NOMO-1 treated with dmso at 0.1 percent for 144 hours (cell line): ENCODE measurements around the gene CEP83.
"Not testable (repeated sequence)": the region's sequence is repeated elsewhere in the genome, so short reads cannot be mapped to it uniquely, and the experiment has no call there.

Experiments
- DNase-seq: peaks from one replicate; lab custom pipeline; 2025; ENCODE audit not compliant: unreplicated experiment; lab: John Stamatoyannopoulos, UW

The CEP83 gene

GRCh38 chr12:94380507-94380906 is 79.2 kb downstream of the CEP83 start:
- DNase-seq = no peak

GRCh38 chr12:94379479-94380113 is 80.1 kb downstream of the CEP83 start:
- DNase-seq = no peak

GRCh38 chr12:94377599-94377998 is 82.1 kb downstream of the CEP83 start:
- no peak for DNase-seq

GRCh38 chr12:94374124-94374523 is 85.5 kb downstream of the CEP83 start:
- no peak for DNase-seq

DNA sequence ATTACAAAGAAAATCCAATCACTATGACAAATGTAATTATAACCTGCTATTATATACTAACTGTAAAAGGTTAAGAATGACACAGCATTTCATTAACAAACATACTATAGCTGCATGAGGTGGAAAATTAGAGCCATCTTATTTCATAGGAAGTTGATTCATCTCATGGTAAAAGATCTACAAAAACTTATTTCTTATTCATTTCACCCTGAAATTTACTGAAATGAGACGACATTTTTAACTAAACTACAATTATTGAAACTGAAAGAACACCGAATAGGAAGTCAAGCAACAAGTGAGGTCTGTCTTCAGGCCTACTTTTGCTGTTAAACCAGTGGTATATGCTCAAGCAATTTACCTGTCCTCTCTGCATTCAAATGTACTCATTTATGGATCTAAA is 87.2 kb downstream of the CEP83 start:
- DNase-seq = no peak

DNA sequence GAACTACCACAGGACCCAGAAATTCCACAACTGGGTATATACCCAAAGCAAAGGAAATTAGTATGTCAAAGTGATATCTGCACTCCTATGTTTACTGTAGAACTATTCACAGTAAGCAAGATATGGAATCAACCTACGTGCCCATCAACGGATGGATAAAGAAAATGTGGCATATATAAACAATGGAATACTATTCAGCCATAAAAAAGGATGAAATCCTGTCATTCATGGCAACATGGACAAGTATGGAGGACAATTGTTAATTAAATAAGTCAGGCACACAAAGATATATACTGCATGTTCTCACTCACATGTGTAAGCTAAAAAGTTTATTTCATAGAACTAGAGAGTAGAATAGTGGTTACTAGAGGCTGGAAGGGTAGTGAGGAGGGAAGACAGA is 97.0 kb downstream of the CEP83 start:
- DNase-seq = no peak

DNA sequence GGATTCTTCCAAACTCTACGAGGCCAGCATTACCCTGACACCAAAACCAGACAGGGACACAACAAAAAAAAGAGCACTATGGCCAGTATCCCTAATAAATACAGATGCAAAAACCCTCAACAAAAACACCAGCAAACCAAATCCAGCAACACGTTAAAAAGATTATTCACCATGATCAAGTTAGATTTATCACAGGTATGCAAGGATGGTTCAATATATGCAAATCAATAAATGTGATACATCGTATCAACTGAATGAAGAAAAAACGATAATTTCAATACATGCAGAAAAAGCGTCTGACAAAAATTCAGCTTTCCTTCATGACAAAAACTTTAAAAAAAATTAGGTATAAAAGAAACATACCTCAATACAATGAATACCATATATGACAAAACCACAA is 99.9 kb downstream of the CEP83 start:
- DNase-seq = no peak

DNA sequence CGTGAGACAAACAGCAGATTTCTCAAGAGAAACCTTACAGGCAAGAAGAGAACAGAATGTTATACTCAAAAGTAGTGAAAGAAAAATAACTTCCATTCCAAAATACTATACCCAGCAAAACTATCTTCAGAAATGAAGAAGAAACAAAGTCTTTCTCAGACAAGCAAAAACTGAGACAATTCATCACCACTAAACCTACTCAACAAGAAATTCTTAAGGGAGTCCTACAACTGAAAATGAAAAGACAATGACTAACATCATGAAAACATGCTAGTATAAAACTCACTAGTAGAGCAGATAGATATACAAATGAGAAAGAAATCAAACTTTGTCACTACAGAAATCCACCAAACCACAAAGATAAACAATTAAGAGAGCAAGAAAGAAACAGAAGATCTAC is 106.5 kb downstream of the CEP83 start:
- DNase-seq = no peak

- no peak for DNase-seq
Observed at GRCh38 chr12:94340573-94340972, 119.1 kb downstream of the CEP83 start.

- no peak for DNase-seq
Observed at GRCh38 chr12:94338006-94338794, 121.5 kb downstream of the CEP83 start.

- peak; percentile 51 for DNase-seq
Observed at GRCh38 chr12:94336211-94336925, 123.3 kb downstream of the CEP83 start.

- DNase-seq = no peak
Observed at GRCh38 chr12:94333396-94333795, 126.3 kb downstream of the CEP83 start.

DNA sequence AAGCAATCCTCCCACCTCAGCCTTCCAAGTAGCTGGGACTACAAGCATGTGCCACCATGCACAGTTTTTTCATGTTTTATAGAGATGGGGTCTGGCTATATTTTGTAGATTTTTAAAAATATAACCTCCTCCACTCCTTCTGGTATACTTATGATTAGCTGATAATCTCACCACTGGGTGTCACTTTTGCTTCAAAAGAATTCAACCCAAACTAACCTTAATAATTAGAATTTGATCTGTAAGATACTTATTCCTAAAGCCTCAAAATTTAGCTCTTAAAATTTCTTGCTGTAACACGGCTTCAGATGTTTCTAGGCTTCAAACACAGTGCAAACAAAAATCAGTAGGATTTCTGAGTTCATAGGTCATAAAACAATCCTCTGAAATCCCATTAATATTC is 130.3 kb downstream of the CEP83 start:
- DNase-seq = no peak

GRCh38 chr12:94327809-94328208 is 131.9 kb downstream of the CEP83 start:
- DNase-seq = no peak

DNA sequence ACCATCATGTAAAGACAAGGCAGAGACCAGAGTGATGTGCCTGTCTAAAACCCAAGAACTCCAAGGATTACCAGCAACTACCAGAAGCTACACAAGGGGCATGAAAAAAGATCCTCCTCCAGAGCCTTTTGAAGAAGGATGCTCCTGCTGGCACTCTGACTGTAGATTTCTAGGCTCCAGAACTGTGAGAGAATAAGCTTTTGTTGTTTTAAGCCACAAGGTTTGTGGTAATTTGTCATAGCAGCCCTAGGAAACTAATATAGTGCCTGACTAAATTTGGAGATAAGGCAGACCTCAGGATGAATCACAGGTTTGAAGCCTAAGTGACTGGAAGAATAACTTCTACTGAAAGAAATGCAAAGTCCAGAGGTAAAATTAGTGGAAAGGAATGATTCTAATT is 132.9 kb downstream of the CEP83 start:
- no peak for DNase-seq

DNA sequence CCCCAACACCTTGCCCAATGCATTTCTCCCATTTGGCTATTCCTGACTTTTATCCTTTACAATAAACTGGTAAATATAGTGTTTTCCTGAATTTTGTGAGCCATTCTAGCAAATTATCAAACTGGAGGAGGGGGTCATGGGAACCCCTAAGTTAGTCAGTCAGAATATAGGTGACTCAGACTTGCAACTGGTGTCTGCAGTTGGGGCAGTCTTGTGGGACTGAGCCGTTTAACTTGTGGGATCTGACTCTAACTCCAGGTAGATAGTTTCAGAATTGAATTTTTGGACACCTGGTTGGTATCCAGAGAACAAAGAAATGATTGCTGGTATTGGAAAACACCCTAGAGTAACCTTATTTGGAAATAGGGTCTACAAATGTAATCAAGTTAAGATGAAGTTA is 133.4 kb downstream of the CEP83 start:
- no peak for DNase-seq

- no peak for DNase-seq
Observed at GRCh38 chr12:94322346-94322745, 137.3 kb downstream of the CEP83 start.

DNA sequence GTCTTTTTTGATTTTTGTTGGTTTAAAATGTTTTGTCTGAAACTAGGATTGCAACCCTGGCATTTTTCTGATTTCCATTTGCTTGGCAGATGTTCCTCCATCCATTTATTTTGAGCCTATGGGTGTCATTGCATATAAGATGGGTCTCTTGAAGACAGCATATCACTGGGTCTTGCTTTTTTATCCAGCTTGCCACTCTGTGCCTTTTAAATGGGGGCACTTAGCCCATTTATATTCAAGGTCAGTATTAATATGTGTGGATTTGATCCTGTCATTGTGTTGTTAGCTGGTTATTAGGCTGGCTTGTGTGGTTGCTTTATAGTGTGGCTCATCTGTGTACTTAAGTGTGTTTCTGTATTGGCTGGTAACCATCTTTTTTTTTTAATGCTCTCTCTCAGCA is 139.6 kb downstream of the CEP83 start:
- no peak for DNase-seq

- peak; percentile 60 for DNase-seq
Observed at GRCh38 chr12:94318181-94318580, 141.5 kb downstream of the CEP83 start.

DNA sequence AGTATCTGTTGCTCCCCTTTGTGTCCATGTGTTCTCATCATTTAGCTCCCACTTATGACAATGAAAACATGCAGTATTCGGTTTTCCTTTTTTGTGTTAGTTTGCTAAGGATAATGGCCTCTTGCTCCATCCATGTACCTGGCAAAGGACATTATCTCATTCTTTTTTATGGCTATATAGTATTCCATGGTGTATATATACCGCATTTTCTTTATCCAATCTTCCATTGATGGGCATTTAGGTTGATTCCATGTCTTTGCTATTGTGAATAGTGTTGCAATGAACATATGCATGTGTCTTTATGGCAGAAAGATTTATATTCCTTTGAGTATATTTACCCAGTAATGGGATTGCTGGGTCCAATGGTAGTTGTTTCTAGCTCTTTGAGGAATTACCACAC is 143.1 kb downstream of the CEP83 start:
- not testable (repeated sequence) for DNase-seq

DNA sequence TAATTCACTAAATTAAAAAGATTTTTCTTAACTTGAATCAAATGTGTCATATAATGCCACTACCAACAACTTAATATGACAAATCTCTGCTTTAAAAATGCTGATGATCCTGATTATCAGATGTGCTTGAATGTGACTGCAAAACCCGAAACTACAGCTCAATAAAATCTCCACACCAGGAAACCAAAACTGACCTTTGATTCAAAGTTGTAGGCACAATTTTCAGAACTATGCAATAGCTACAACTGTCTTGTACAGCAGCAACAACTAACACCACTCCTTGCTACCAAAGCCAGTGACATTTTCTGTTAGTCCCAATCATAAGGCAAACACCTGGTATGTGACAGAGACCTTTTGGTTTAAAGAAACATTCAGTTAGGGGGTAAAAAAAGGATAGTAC is 147.3 kb downstream of the CEP83 start:
- no peak for DNase-seq

DNA sequence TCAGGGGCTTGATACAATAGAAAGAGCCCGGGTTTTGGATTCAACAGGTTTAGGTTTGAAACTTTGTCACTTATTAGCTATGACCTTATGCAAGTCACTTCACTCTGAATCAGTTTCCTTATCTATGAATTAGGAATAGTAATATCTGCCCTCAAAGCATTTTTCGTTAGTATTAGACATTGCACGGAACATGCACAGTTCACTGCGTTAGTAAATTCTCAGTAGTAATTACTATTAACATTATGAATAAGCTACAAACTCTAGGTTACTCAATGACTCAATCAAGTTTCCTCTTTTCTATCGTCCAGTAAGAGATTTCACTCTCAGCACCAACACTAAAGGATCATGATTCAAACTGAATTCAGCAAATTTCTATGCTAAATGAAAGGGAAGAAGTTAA is 150.3 kb downstream of the CEP83 start:
- no peak for DNase-seq
